HepG2 (cell line): ENCODE measurements around the gene KBTBD13. TPM values are rescaled to one million over a fixed set of nuclear protein-coding genes. Genes with fewer than 3 reads are reported as not detected.

ENCODE experiments used
- ADNP ChIP-seq: sonication (generic); formaldehyde crosslinking; IDR thresholded peaks from 2 replicates; pipeline ENCODE4 v1.4.0; 2020; ENCODE audit warnings: missing genetic modification reagents
- ATRX ChIP-seq: sonication (generic); formaldehyde crosslinking; IDR thresholded peaks from 2 replicates; pipeline ENCODE4 v1.4.0; 2020; ENCODE audit warnings: missing genetic modification reagents, borderline replicate concordance
- ELF4 ChIP-seq: sonication (generic); formaldehyde crosslinking; IDR thresholded peaks from 2 replicates; pipeline ENCODE4 v1.5.0; 2020; ENCODE audit warnings: missing genetic modification reagents, mild to moderate bottlenecking, moderate library complexity, borderline replicate concordance
- FIP1L1 ChIP-seq: fragments of 200-400 bp; formaldehyde crosslinking; IDR thresholded peaks from 2 replicates; pipeline ENCODE4 v1.6.1; 2018; ENCODE audit warnings: low read depth, mild to moderate bottlenecking, low read length, moderate library complexity, borderline replicate concordance; ENCODE audit not compliant: insufficient read depth
- HIVEP1 ChIP-seq: sonication (generic); formaldehyde crosslinking; IDR thresholded peaks from 2 replicates; pipeline ENCODE4 v1.4.0; 2020; ENCODE audit warnings: mild to moderate bottlenecking, missing genetic modification reagents
- MATR3 ChIP-seq: sonication (generic); formaldehyde crosslinking; IDR thresholded peaks from 2 replicates; pipeline ENCODE4 v1.4.0; 2020; ENCODE audit warnings: missing genetic modification reagents
- NAIF1 ChIP-seq: sonication (generic); formaldehyde crosslinking; IDR thresholded peaks from 2 replicates; pipeline ENCODE4 v1.5.0; 2020; ENCODE audit warnings: mild to moderate bottlenecking, missing genetic modification reagents, borderline replicate concordance
- POLR2AphosphoS5 ChIP-seq: IDR thresholded peaks from 2 replicates; pipeline ENCODE4 v1.6.1; 2012; ENCODE audit warnings: low read depth, low read length
- RAD21 ChIP-seq: fragments of 450-650 bp; formaldehyde crosslinking; IDR thresholded peaks from 2 replicates; pipeline ENCODE4 v1.5.0; 2020; ENCODE audit warnings: mild to moderate bottlenecking
- RBAK ChIP-seq: sonication (generic); formaldehyde crosslinking; IDR thresholded peaks from 2 replicates; pipeline ENCODE4 v1.5.1; 2020; ENCODE audit warnings: mild to moderate bottlenecking, missing genetic modification reagents
- REPIN1 ChIP-seq: sonication (generic); formaldehyde crosslinking; IDR thresholded peaks from 2 replicates; pipeline ENCODE4 v1.8.0; 2022; ENCODE audit warnings: missing genetic modification reagents, low read depth, mild to moderate bottlenecking, borderline replicate concordance
- SP1 ChIP-seq, 2 experiments: fragments of 450-650 bp in 1 of 2; sonication (generic) in 1 of 2; formaldehyde crosslinking in 1 of 2; IDR thresholded peaks; 2 replicates each; pipeline versions ENCODE4 v1.4.0 to v1.6.1; 2016 to 2020; ENCODE audit warnings: missing genetic modification reagents in 1 of 2
- SP4 ChIP-seq: sonication (generic); formaldehyde crosslinking; IDR thresholded peaks from 2 replicates; pipeline ENCODE4 v1.8.1; 2023; ENCODE audit warnings: mild to moderate bottlenecking, missing genetic modification reagents
- ZNF232 ChIP-seq: sonication (generic); formaldehyde crosslinking; IDR thresholded peaks from 2 replicates; pipeline ENCODE4 v1.4.0; 2020; ENCODE audit warnings: missing genetic modification reagents, borderline replicate concordance
- ZNF263 ChIP-seq: sonication (generic); formaldehyde crosslinking; IDR thresholded peaks from 2 replicates; pipeline ENCODE4 v1.4.0; 2020; ENCODE audit warnings: missing genetic modification reagents
- ZNF510 ChIP-seq: sonication (generic); formaldehyde crosslinking; IDR thresholded peaks from 2 replicates; pipeline ENCODE4 v1.4.0; 2020; ENCODE audit warnings: low read depth, mild to moderate bottlenecking, missing genetic modification reagents
- ZSCAN22 ChIP-seq: sonication (generic); formaldehyde crosslinking; IDR thresholded peaks from 2 replicates; pipeline ENCODE4 v1.4.0; 2020; ENCODE audit warnings: mild to moderate bottlenecking, missing genetic modification reagents
- polyA plus RNA-seq, 8 experiments: library from polyadenylated mRNA; depleted of rRNA in 3 of 8; stranded (reverse) in 7 of 8; unstranded in 1 of 8; fragments of >200 nt; fragmentation: Illumina TruSeq in 4 of 8; extraction: Trizol in 4 of 8; gene quantifications; 2 replicates each; pipeline versions ENCODE4 v1.2.1 to v1.2.3, GENCODE V29; 2011 to 2016; ENCODE audit warnings: low read depth in 4 of 8, missing spikeins in 1 of 8, mixed read lengths in 1 of 8; ENCODE audit not compliant: insufficient read depth in 1 of 8
- total RNA-seq, 5 experiments: library from RNA; depleted of rRNA; stranded (reverse); fragments of >200 nt; fragmentation: Illumina TruSeq; extraction: Trizol; gene quantifications; 2 replicates each; pipeline ENCODE4 v1.2.3, GENCODE V29; 2016; ENCODE audit warnings: low read depth in 1 of 5
- TF ChIP-seq, protein P1 (sequence below): sonication (generic); formaldehyde crosslinking; IDR thresholded peaks from 2 replicates; pipeline ENCODE4 v1.9.0; 2021; ENCODE audit warnings: missing genetic modification reagents, borderline replicate concordance
- TF ChIP-seq, protein P2 (sequence below): sonication (generic); formaldehyde crosslinking; IDR thresholded peaks from 2 replicates; pipeline ENCODE4 v1.5.0; 2020; ENCODE audit warnings: mild to moderate bottlenecking, missing genetic modification reagents, borderline replicate concordance

Gene KBTBD13
- total and polyA plus RNA-seq, 2 of the 13 experiments (the other 11 are each of a cell fraction or from before 2014, with no cell fraction given): not detected

DNA sequence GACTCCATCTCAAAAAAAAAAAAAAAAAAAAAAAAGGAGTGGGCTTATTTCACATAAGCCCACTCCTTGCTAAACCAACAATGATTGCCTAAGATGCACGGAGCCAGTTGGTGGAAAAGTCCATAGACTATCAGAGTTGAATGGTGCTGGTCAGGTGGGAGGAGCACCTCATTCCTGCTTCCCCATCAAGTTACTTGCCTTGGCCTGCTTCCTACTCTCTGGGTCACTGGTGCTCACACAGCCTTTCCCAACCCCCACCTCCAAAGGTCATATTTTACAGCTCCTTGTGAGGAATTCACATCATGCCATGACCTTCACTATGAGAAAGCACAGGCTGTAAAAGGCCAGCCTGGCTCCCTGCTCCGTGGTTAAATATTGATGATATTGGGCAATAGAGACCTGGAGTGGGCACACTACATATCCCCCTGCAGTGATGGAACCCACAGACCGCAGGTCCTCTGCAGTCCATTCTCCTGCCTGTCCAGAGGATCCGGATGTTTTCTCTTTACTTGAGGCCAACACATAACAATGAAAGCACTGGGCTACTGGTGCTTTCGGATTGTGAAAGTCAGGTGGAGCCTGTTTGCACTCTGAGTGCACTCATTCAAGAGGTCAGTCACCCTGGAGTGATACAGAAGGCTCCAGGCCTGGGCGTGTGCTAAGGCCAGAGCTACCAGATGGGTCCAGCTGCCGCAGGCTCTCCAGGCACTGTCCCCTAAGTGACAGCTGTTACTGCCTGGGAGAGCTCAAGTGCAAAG lies 31.6 kb upstream of the KBTBD13 start, which contains the start of gene SLC51B (continued):
- TF ChIP-seq SP1 (IDR thresholded peaks at IDR 0.05) (no peak), SP1 (CRISPR knock-in tag; IDR thresholded peaks at IDR 0.05) (no peak), ZNF510 (no peak), POLR2AphosphoS5 (0 out of 2 replicates have a peak, but pooled peaks have one; percentile 32), ADNP (CRISPR knock-in tag) (no peak), REPIN1 (peak; percentile 84), SP4 (no peak; the same call in 1 of the 2 replicates), HIVEP1 (CRISPR knock-in tag) (peak; percentile 80), FIP1L1 (no peak), NAIF1 (CRISPR knock-in tag) (no peak), ZNF263 (CRISPR knock-in tag) (peak; percentile 88), RBAK (CRISPR knock-in tag) (peak; percentile 58; the same call in 1 of the 2 replicates), MATR3 (CRISPR knock-in tag) (no peak), ZNF232 (peak; percentile 38; the same call in 1 of the 2 replicates), ELF4 (CRISPR knock-in tag) (no peak), RAD21 (CRISPR knock-in tag) (no peak), ZSCAN22 (CRISPR knock-in tag) (no peak; the same call in 1 of the 2 replicates), ATRX (no peak)
- TF ChIP-seq, protein P1, sequence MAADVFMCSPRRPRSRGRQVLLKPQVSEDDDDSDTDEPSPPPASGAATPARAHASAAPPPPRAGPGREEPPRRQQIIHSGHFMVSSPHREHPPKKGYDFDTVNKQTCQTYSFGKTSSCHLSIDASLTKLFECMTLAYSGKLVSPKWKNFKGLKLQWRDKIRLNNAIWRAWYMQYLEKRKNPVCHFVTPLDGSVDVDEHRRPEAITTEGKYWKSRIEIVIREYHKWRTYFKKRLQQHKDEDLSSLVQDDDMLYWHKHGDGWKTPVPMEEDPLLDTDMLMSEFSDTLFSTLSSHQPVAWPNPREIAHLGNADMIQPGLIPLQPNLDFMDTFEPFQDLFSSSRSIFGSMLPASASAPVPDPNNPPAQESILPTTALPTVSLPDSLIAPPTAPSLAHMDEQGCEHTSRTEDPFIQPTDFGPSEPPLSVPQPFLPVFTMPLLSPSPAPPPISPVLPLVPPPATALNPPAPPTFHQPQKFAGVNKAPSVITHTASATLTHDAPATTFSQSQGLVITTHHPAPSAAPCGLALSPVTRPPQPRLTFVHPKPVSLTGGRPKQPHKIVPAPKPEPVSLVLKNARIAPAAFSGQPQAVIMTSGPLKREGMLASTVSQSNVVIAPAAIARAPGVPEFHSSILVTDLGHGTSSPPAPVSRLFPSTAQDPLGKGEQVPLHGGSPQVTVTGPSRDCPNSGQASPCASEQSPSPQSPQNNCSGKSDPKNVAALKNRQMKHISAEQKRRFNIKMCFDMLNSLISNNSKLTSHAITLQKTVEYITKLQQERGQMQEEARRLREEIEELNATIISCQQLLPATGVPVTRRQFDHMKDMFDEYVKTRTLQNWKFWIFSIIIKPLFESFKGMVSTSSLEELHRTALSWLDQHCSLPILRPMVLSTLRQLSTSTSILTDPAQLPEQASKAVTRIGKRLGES (CRISPR knock-in tag): no peak
- TF ChIP-seq, protein P2, sequence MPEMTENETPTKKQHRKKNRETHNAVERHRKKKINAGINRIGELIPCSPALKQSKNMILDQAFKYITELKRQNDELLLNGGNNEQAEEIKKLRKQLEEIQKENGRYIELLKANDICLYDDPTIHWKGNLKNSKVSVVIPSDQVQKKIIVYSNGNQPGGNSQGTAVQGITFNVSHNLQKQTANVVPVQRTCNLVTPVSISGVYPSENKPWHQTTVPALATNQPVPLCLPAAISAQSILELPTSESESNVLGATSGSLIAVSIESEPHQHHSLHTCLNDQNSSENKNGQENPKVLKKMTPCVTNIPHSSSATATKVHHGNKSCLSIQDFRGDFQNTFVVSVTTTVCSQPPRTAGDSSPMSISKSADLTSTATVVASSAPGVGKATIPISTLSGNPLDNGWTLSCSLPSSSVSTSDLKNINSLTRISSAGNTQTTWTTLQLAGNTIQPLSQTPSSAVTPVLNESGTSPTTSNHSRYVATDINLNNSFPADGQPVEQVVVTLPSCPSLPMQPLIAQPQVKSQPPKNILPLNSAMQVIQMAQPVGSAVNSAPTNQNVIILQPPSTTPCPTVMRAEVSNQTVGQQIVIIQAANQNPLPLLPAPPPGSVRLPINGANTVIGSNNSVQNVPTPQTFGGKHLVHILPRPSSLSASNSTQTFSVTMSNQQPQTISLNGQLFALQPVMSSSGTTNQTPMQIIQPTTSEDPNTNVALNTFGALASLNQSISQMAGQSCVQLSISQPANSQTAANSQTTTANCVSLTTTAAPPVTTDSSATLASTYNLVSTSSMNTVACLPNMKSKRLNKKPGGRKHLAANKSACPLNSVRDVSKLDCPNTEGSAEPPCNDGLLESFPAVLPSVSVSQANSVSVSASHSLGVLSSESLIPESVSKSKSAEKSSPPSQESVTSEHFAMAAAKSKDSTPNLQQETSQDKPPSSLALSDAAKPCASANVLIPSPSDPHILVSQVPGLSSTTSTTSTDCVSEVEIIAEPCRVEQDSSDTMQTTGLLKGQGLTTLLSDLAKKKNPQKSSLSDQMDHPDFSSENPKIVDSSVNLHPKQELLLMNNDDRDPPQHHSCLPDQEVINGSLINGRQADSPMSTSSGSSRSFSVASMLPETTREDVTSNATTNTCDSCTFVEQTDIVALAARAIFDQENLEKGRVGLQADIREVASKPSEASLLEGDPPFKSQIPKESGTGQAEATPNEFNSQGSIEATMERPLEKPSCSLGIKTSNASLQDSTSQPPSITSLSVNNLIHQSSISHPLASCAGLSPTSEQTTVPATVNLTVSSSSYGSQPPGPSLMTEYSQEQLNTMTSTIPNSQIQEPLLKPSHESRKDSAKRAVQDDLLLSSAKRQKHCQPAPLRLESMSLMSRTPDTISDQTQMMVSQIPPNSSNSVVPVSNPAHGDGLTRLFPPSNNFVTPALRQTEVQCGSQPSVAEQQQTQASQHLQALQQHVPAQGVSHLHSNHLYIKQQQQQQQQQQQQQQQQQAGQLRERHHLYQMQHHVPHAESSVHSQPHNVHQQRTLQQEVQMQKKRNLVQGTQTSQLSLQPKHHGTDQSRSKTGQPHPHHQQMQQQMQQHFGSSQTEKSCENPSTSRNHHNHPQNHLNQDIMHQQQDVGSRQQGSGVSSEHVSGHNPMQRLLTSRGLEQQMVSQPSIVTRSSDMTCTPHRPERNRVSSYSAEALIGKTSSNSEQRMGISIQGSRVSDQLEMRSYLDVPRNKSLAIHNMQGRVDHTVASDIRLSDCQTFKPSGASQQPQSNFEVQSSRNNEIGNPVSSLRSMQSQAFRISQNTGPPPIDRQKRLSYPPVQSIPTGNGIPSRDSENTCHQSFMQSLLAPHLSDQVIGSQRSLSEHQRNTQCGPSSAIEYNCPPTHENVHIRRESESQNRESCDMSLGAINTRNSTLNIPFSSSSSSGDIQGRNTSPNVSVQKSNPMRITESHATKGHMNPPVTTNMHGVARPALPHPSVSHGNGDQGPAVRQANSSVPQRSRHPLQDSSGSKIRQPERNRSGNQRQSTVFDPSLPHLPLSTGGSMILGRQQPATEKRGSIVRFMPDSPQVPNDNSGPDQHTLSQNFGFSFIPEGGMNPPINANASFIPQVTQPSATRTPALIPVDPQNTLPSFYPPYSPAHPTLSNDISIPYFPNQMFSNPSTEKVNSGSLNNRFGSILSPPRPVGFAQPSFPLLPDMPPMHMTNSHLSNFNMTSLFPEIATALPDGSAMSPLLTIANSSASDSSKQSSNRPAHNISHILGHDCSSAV: no peak
